GM10847 (cell line): ENCODE data around the gene PRX.

Source experiments
- POLR2A ChIP-seq: IDR thresholded peaks from 2 replicates; pipeline ENCODE4 v1.6.1; 2011; ENCODE audit not compliant: insufficient read length; ENCODE audit errors: extremely low read depth

PRX gene

GRCh38 chr19:40387155-40387554 lies 26.0 kb downstream of the PRX start:
- no peak for TF ChIP-seq POLR2A

- no peak for TF ChIP-seq POLR2A
These were observed 29.4 kb downstream of the PRX start for GRCh38 chr19:40383668-40384248.

GRCh38 chr19:40381321-40381720 lies 31.9 kb downstream of the PRX start:
- TF ChIP-seq POLR2A = no peak

- no peak for TF ChIP-seq POLR2A
These were observed 32.8 kb downstream of the PRX start for GRCh38 chr19:40380199-40381037.

GRCh38 chr19:40379446-40380198 lies 33.6 kb downstream of the PRX start:
- TF ChIP-seq POLR2A = no peak

- no peak for TF ChIP-seq POLR2A
These were observed 34.7 kb downstream of the PRX start for GRCh38 chr19:40378509-40378908.

GRCh38 chr19:40377876-40378385 lies 35.2 kb downstream of the PRX start:
- no peak for TF ChIP-seq POLR2A

- TF ChIP-seq POLR2A = no peak
These were observed 36.8 kb downstream of the PRX start for GRCh38 chr19:40376286-40376862.

- no peak for TF ChIP-seq POLR2A
These were observed 39.1 kb downstream of the PRX start for GRCh38 chr19:40374084-40374483.

- no peak for TF ChIP-seq POLR2A
These were observed 41.4 kb downstream of the PRX start for GRCh38 chr19:40371802-40372122.

- no peak for TF ChIP-seq POLR2A
These were observed 42.0 kb downstream of the PRX start for GRCh38 chr19:40370997-40371801.

GRCh38 chr19:40369797-40370196 lies 43.4 kb downstream of the PRX start:
- TF ChIP-seq POLR2A = no peak

- no peak for TF ChIP-seq POLR2A
These were observed 45.4 kb downstream of the PRX start for GRCh38 chr19:40367577-40368434.
